NCI-H1436 treated with DMSO at 0.1 percent for 48 hours (cell line): ENCODE measurements around the gene MRPS6.

Experiments used
- DNase-seq: peaks from one replicate; lab custom pipeline; 2025; lab: John Stamatoyannopoulos, UW

Gene MRPS6

DNA sequence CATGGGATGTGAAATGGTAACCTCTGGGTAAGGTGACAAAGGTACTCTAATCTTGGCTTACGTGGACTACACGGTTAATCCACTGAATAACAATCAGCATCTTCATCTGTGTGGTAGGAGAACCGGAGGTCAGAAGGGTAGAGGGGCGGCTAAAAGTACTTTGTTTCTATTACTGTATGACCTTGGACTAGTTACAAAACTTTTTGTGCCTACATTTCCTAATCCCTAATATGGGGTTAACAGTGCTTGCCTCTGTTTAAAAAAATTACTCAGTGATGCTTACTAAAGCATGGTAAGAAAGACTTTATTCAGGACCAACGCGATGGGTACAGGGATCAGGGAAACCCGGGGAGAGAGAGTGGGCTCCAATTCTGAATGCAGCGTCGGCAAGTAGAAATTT lies 1.7 kb upstream of the MRPS6 start:
- DNase-seq = no peak

GRCh38 chr21:34072145-34073031 lies 990 bp upstream of the MRPS6 start:
- DNase-seq = no peak

GRCh38 chr21:34073749-34074282 lies 438 bp downstream of the MRPS6 start:
- DNase-seq = no peak

GRCh38 chr21:34074283-34075090 lies 1.1 kb downstream of the MRPS6 start:
- DNase-seq = no peak

- DNase-seq = no peak
These were observed 1.7 kb downstream of the MRPS6 start for GRCh38 chr21:34075091-34075425.

GRCh38 chr21:34075760-34076660 lies 2.6 kb downstream of the MRPS6 start:
- no peak for DNase-seq

GRCh38 chr21:34076835-34077234 lies 3.5 kb downstream of the MRPS6 start:
- no peak for DNase-seq

DNA sequence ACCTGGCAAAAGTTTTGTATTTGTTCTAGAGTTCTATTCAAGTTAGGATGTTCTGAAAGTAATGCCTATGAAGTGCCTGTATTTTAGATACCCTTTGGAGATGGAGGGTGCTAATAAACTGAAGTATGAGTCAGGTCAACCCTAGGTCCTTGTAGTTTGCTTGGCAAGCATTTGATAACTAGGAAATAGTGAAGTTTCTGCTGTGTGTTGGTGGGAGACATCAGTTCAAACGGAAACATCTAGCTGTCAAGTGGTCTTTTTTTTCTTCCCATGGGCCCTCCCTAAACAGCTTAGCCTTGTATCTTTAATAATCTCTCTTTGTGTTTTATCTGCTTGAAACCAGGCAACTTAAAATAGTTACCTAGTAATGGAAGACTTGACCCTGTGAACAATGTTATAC lies 4.5 kb downstream of the MRPS6 start:
- DNase-seq = no peak

DNA sequence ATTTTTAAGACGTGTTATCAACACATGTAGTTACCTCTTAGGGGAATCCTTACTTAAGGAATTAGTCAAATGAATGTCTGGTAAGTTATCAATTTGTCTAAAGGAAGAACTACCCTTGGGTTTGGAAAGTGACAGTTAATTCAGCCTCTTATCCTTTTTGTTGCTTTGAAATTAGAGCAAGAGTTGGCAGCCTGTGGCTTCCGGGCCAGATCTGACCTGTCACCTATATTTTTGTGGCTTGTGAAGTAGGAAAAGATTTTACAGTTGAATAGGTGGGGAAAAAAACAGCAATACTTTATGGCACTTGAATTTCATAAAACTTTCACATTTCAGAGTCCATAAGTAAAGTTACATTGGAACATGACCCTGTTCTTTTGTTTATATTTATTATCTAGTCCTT lies 5.5 kb downstream of the MRPS6 start:
- no peak for DNase-seq

DNA sequence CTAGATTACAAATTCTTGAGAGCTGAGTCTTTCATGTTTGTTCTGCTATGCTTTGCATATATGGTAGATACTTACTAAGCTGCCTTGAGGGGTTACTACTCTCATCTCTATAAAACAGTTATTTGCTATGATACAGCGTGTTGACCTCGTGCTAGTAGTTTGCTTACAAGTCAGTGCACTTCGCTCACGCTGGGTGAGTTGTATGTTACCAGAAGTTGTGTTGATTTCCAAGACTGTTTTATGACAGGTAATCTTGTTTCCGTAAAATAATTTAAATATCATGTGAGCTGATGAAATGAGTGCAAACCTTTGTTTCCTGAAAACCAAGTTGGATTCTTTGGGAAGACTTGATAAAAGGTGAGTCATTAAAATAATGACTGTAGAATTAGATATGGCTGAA lies 7.3 kb downstream of the MRPS6 start:
- no peak for DNase-seq

GRCh38 chr21:34082769-34083168 lies 9.4 kb downstream of the MRPS6 start:
- DNase-seq = no peak

GRCh38 chr21:34083357-34083756 lies 10.0 kb downstream of the MRPS6 start:
- no peak for DNase-seq

- DNase-seq = no peak
These were observed 11.8 kb downstream of the MRPS6 start for GRCh38 chr21:34085129-34085528.

DNA sequence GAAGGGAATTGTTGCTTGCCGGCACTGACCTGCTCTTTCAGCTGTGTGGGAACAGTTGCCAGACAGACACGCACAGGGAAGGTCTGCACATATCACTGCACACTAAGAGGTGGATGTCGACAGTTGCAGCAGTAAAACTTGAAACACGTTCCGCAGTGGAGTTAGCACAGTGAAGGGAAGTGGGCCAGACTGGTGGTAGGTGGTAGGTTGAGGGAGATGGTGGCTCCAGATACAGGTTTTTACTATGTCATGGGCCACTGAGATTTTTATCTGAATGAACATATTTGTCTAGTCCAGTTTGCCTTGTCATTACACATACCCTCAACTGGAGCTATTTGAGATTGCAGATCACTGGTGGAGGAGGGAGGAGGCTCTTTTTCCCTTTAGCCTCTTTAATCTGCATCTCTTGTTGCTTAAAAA lies 13.5 kb downstream of the MRPS6 start:
- DNase-seq = no peak

- DNase-seq = no peak
These were observed 15.4 kb downstream of the MRPS6 start for GRCh38 chr21:34088752-34089151.

DNA sequence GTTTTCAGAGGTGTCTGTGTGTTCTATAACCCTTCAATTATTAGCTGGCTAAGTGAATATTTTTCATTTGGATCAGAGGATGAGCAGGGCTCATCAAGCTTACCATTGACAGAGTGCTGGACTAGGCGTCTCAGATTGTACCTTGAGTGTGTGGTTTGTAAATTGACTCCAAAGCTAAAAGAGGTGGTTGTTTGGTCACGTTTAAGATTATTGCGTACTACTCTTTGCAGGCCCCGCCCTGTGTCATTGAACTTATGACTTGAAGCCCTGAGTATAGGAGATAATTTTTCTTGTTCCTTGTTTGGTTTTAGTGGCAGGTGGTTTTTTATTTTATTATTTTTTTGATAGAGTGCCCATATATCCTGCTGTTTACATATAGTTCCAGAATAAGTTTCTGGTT lies 17.7 kb downstream of the MRPS6 start:
- no peak for DNase-seq

- no peak for DNase-seq
These were observed 18.2 kb downstream of the MRPS6 start for GRCh38 chr21:34091607-34092006.

GRCh38 chr21:34092262-34092921 lies 19.0 kb downstream of the MRPS6 start:
- no peak for DNase-seq

DNA sequence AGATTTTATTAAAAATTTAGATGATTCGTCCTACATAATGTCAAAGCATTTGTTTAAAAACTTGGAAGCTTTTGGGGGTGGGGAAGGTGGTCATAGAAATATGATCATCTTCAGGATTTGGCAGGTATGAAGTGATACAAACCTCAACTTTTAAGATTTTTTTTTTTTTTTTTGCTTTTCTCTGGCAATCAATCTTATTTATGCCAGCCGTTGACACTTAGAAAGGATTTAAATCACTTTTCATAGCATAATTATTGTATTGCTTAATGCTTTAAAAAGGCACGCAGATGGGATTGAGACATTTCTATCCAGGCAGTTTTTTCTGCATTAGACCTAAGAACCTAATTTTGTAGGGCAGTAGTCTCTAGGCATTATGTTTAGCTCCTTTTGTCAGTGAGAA lies 19.7 kb downstream of the MRPS6 start:
- no peak for DNase-seq

- DNase-seq = no peak
These were observed 21.6 kb downstream of the MRPS6 start for GRCh38 chr21:34094949-34095348.

DNA sequence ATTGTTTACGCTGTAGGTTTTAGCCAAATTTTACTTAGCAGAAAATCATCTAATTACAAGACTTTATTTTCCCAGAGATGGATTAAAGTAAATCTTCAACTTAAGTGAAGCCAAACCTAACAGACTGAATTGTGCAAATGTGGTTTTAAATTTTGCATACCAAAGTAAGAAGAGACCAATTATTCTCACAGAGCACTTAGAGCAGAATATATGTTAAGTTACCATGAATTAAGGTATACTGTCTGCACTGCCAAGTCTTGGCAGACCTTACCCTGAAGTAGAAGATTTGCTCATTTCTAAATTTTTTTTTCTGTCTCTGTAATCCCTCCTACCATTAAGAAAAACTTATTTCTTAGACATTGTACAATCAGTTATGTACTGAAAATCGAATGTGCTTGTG lies 24.1 kb downstream of the MRPS6 start:
- DNase-seq = no peak

GRCh38 chr21:34100337-34100736 lies 27.0 kb downstream of the MRPS6 start:
- no peak for DNase-seq
